MG63 (cell line): Measurements from ENCODE around the gene SLC6A17. TPM values are rescaled to one million over a fixed set of nuclear protein-coding genes. Genes with fewer than 3 reads are reported as not detected.

ENCODE experiments used
- DNase-seq: peaks from one replicate; pipeline ENCODE4 v3.0.0-alpha.2; 2020
- H3K27me3 ChIP-seq: fragments of 250-450 bp; sonication (Bioruptor Pico); 2 replicates; pipeline ENCODE4 v1.5.1; 2020; ENCODE audit warnings: mild to moderate bottlenecking, moderate library complexity
- H3K36me3 ChIP-seq: fragments of 250-450 bp; sonication (Bioruptor Pico); 2 replicates; pipeline ENCODE4 v1.5.1; 2020; ENCODE audit warnings: mild to moderate bottlenecking, moderate library complexity
- H3K4me3 ChIP-seq: fragments of 250-450 bp; sonication (Bioruptor Pico); 2 replicates; pipeline ENCODE4 v1.5.1; 2020; ENCODE audit warnings: mild to moderate bottlenecking, moderate library complexity
- H3K9me3 ChIP-seq: fragments of 250-450 bp; sonication (Bioruptor Pico); 2 replicates; pipeline ENCODE4 v1.5.1; 2020; ENCODE audit warnings: mild to moderate bottlenecking, moderate library complexity
- total RNA-seq: library from RNA; depleted of rRNA; stranded (reverse); fragments of >200 nt; shearing (Covaris generic); gene quantifications from 2 replicates; pipeline ENCODE4 v1.2.3, GENCODE V29; 2014; ENCODE audit warnings: low replicate concordance

The SLC6A17 gene
- total RNA-seq, 1 experiment from 2014 or later, result 1.1 TPM

DNA sequence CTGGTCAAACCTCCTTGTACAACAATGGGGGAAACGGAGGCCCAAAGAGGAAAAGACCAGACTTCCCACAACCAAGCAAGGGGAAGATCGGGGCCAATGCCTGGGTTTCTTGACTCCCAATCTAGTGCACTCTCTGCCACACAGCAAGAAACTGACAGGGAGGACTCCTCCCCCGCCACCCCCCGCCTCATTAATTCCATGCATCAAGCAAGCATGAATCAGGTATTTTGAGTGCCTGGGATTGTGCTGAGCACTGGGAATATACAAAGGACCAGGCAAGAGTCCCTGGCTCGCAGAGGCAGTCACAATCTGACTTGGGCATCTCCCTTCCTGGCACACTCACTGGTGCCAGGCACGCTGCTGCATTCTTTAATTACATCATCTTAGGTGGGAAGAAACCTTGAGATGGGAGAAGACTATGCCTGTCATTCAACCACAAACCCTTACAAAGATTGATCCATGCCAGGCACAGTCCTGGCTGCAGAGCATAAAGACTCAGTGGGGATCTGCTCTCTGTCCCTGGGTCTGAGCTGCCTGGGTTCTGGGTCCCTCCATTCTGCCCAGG is 55.4 kb downstream of the SLC6A17 start:
- DNase-seq, result no peak

GRCh38 chr1:110206261-110206920 is 56.1 kb downstream of the SLC6A17 start:
- Histone ChIP-seq H3K27me3 (no peaks in the 10 kb centered on the region), H3K36me3 (no peaks in the 10 kb centered on the region), H3K4me3 (no peak overlapping the region), H3K9me3 (no peaks in the 10 kb centered on the region)
- DNase-seq, result no peak

More for the DNA sequence above, 55.4 kb downstream of the SLC6A17 start:
- Histone ChIP-seq H3K9me3 (no peaks in the 10 kb centered on the region), H3K36me3 (no peaks in the 10 kb centered on the region), H3K27me3 (no peaks in the 10 kb centered on the region), H3K4me3 (no peak overlapping the region)

DNA sequence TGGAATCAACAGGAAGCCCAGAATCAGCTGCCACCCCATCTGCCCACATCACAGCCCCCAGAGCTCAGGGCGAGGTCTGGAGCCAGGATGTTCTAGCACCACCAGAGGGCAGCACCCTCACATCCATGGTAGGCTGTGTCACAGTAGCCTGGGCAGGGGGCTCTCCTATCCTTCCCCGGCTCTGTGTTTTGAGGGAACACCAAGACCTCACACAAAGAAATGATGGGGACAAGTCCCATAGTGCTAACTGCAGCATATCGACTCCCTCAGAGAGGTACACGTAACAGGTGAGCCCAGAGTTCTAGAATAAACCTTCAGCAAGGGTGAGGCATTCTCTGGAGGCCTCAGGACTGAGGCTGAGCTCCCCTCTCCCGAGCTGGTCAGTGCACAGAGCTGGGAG is 57.5 kb downstream of the SLC6A17 start:
- H3K4me3 ChIP-seq, result no peak overlapping the region
- no peaks in the 10 kb centered on the region for H3K36me3 ChIP-seq
- no peaks in the 10 kb centered on the region for H3K9me3 ChIP-seq
- peak; percentile 58 for DNase-seq
- no peaks in the 10 kb centered on the region for H3K27me3 ChIP-seq

DNA sequence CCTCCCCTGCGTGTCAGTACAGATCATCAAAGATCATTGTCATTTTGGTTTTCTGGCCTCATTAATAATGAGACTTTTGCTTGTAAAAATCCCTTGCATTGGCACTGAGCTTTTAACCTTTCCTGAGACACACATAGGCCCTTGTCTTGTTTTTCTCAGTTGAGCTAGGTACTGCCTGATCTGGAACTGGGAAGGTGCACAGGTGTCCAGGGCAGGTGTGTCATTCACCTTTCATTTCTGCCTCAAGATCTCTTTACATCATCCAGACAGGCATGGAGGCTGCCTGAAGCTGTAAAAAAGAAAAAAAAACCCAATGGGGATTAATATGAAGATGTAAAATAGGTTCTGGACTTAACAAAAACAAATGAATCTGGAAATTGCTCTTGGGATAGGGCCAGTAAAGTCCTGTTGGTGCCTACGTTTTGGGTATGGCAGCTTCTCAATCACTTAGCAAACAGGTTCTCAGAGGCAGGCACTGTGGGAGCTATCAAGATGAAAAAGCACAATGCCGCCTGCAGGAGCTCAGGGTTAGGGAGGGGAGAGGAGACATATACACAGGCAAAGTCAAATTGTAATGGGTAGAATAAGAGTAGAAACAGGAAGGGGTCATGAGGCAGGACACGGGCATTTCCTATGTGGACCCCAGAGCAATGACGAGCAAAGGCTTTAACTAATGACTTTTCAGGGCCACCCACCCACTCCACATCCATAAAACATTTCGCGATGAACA is 58.8 kb downstream of the SLC6A17 start:
- no peak for DNase-seq
- H3K9me3 ChIP-seq, result no peaks in the 10 kb centered on the region
- no peaks in the 10 kb centered on the region for H3K27me3 ChIP-seq
- no peaks in the 10 kb centered on the region for H3K36me3 ChIP-seq
- H3K4me3 ChIP-seq, result peak overlapping the region; percentile 63

GRCh38 chr1:110209715-110210603 is 59.7 kb downstream of the SLC6A17 start, which contains the start of gene KCNC4:
Gene KCNC4 (plus strand): TSS chr1:110210314. CDS start chr1:110211500, 1,186 bp downstream.
- H3K4me3 ChIP-seq, result peak within 1 kb of the TSS; percentile 63
- no peaks in the 10 kb centered on the region for H3K27me3 ChIP-seq
- peak; percentile 97 for DNase-seq
- H3K9me3 ChIP-seq, result no peaks in the 10 kb centered on the region
- no peaks in the 10 kb centered on the region for H3K36me3 ChIP-seq

DNA sequence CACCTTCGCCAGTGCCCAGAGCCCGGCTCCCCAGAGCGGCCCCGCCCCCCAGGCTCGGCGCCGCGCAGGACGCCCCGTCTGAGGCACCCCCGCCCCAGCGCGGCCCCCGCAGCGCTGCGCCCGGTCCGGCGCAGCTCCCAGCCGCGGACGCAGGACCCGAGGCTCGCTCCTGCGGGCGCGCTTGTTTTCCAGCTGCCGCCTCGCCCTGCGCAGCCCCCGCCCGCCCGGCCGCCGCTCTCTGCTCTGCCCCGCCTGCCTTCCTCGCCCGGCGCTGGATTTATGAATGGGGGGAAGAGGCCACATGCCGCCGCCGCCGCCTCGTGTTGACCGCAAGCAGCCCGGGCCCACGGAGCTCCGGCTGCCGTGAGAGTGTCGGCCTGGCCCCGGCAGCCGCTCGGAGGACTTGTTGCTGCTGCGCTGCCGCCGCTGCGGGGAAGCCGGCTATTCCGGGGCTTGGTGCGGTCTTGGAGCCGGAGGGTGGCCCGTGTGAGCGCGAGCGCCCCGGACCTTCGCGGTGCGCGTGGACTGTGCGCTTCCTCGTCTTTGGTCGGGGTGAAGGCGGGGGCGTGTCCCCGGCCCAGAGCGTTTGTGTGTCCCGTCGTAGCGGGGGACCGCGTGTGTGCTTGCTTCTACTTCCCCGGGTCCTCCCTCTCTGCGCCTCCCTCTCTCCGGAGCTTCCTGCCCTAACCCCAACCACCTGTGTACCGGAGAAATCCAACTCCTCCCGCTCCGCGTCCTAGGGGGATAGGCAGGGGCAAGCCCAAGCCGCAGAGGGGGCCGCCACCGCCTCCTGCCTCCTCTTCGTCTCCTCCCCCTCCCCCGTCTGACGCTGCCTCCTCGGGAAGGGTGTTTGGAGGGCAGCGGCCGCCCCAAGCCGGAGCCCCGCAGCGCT is 60.6 kb downstream of the SLC6A17 start:
- H3K27me3 ChIP-seq, result no peaks in the 10 kb centered on the region
- peak overlapping the region; percentile 63 for H3K4me3 ChIP-seq
- H3K36me3 ChIP-seq, result no peaks in the 10 kb centered on the region
- peak; percentile 62 for DNase-seq
- H3K9me3 ChIP-seq, result no peaks in the 10 kb centered on the region

- H3K4me3 ChIP-seq, result peak overlapping the region; percentile 63
- no peaks in the 10 kb centered on the region for H3K27me3 ChIP-seq
Observed at GRCh38 chr1:110211496-110212168, 61.3 kb downstream of the SLC6A17 start.

GRCh38 chr1:110212169-110213142 is 62.2 kb downstream of the SLC6A17 start:
- Histone ChIP-seq H3K36me3 (no peaks in the 10 kb centered on the region; the same call in 1 of the 2 replicates), H3K27me3 (no peaks in the 10 kb centered on the region), H3K4me3 (no peak overlapping the region), H3K9me3 (no peaks in the 10 kb centered on the region)
- DNase-seq, result no peak

More at GRCh38 chr1:110211496-110212168, 61.3 kb downstream of the SLC6A17 start:
- DNase-seq, result no peak
- Histone ChIP-seq H3K36me3 (no peaks in the 10 kb centered on the region; the same call in 1 of the 2 replicates), H3K9me3 (no peaks in the 10 kb centered on the region)

DNA sequence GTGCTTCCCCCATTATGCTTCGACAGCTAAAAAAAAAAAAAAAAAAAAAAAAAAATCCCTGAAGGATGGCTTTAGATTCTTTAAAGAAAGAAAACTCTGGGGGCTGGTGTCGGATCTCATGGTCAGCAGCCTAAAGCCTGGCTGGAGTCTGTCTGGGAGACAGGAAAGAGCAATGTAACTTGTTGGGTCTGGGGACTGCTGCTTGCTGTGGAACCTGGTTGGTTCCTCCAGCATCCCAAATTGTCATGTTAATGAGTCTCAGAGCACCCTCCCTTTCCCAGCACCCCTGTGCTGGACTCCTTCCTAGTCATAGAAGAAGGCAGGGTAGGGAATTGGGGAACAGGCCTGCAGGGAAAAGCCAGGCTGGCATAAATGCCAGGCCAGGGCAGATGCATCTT is 62.8 kb downstream of the SLC6A17 start:
- DNase-seq, result no peak
- no peak overlapping the region for H3K4me3 ChIP-seq
- H3K27me3 ChIP-seq, result no peaks in the 10 kb centered on the region
- no peaks in the 10 kb centered on the region for H3K9me3 ChIP-seq
- H3K36me3 ChIP-seq, result no peaks in the 10 kb centered on the region; the same call in 1 of the 2 replicates

GRCh38 chr1:110214454-110215404 is 64.4 kb downstream of the SLC6A17 start:
- H3K4me3 ChIP-seq, result no peak overlapping the region

GRCh38 chr1:110215621-110216515 is 65.6 kb downstream of the SLC6A17 start:
- H3K4me3 ChIP-seq, result no peak overlapping the region
- H3K36me3 ChIP-seq, result no peaks in the 10 kb centered on the region; the same call in 1 of the 2 replicates
- H3K27me3 ChIP-seq, result no peaks in the 10 kb centered on the region
- no peaks in the 10 kb centered on the region for H3K9me3 ChIP-seq
- no peak for DNase-seq

More at GRCh38 chr1:110214454-110215404, 64.4 kb downstream of the SLC6A17 start:
- H3K9me3 ChIP-seq, result no peaks in the 10 kb centered on the region
- H3K36me3 ChIP-seq, result no peaks in the 10 kb centered on the region; the same call in 1 of the 2 replicates
- no peaks in the 10 kb centered on the region for H3K27me3 ChIP-seq
- DNase-seq, result no peak

- Histone ChIP-seq H3K36me3 (no peaks in the 10 kb centered on the region; the same call in 1 of the 2 replicates), H3K4me3 (no peak overlapping the region), H3K27me3 (no peaks in the 10 kb centered on the region), H3K9me3 (no peaks in the 10 kb centered on the region)
- no peak for DNase-seq
Observed at GRCh38 chr1:110216844-110217444, 66.7 kb downstream of the SLC6A17 start.
